GM18505 (cell line): ENCODE data around the gene CEACAM4.

Experiments
- ATAC-seq: cut with Tn5 transposase; IDR thresholded peaks from one replicate; pipeline ENCODE4 v1.9.1; 2021; ENCODE audit not compliant: unreplicated experiment
- POLR2A ChIP-seq: IDR thresholded peaks from 4 replicates; pipeline ENCODE4 v1.6.1; 2011; ENCODE audit warnings: borderline replicate concordance; ENCODE audit not compliant: insufficient read depth, insufficient read length; ENCODE audit errors: extremely low read depth

Gene CEACAM4

GRCh38 chr19:41604831-41605230 is 22.0 kb downstream of the CEACAM4 start:
- ATAC-seq, result no peak
- no peak for TF ChIP-seq POLR2A

DNA sequence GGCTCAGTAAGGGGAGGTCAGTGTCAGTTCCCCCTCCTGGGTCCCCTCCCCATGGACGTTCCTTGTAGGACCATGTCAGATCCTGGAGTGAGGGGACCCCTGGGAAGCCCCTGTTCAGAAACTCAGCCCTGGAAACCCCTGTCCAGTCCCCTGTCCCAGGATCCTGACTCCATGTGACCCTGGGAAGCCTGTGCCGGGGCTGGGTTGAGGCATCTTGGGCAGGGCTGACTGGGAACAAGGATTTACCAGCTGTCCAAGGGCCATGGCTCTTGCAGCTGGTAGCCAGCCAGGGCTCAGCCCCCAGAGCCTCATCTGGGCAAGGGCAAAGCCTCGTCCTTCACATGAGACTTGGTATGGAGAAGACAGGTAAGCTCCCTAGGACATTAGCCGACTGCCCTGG is 25.1 kb downstream of the CEACAM4 start:
- no peak for TF ChIP-seq POLR2A
- no peak for ATAC-seq

- no peak for TF ChIP-seq POLR2A
- ATAC-seq, result no peak
Measured at GRCh38 chr19:41599175-41599966, 27.5 kb downstream of the CEACAM4 start.

GRCh38 chr19:41597600-41598041 is 29.3 kb downstream of the CEACAM4 start:
- peak; percentile 56 for ATAC-seq
- no peak for TF ChIP-seq POLR2A

DNA sequence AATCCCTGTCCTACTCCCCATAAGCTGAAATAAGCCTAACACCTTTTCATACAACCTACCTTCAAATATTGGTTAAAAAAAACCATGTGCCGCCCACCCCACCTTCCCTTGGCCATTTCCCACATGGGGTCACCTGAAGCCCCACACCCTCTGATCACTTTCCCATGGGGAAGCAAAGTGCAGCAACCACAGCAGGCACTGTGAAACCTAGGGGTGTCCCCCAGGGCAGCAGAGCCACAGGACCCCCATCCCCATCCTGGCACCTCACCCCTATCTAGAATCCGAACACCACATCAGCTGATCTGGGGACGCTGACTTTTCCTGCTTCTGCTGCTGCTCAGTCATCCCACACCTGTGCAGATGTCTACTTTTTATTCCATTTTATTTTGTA is 31.0 kb downstream of the CEACAM4 start:
- TF ChIP-seq POLR2A, result no peak
- ATAC-seq, result no peak

GRCh38 chr19:41595258-41595889 is 31.5 kb downstream of the CEACAM4 start:
- TF ChIP-seq POLR2A, result no peak
- ATAC-seq, result peak; percentile 46

DNA sequence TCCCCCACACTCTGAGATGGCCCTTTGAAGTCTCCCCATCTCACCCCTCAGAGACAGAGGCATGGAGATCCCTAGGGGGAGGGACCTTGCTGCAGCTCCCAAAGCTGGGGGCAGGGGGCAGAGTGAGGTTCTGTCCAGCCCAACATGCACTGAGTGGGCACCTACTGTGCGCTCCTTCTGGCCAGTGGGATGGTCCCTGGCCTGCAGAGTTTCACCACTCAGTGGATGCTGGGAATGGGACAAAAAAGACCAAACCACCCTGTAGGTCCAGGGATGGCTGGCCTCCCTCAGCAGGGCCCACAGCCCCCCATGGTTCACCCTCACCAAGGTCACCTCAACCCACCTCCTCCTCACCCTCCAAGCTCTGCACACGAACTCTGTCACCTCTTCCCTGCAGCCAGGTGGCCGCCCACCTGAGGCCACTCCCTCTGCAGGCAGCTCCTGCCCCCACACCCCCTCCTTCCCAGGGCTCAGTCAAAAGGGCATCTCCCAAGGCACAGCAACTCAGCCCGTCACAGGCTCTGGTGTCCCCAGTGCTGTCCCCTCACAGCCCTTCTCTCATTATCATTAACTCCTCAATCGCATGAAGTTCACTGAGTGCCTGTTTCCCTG is 34.8 kb downstream of the CEACAM4 start:
- ATAC-seq, result no peak
- no peak for TF ChIP-seq POLR2A

DNA sequence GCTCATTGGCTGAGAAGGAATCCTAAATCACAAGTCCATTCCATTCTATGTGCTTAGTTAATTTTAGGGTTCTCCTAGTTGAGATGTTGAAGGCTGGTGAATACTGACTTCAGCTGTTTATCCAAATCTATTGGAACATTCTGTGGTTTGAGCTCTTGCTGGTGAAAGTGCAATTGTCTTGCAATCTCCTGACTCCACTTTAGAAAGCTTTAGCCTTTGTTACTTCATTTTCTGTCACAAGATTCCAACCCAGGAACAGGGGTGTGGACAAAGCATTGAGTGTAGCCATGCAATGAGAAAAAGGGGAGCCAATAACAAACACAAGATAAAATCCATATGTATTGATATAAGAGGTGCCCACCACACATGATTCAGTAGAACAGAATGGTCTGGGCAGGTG is 35.9 kb downstream of the CEACAM4 start:
- no peak for TF ChIP-seq POLR2A
- no peak for ATAC-seq

GRCh38 chr19:41589371-41589770 is 37.5 kb downstream of the CEACAM4 start:
- TF ChIP-seq POLR2A, result no peak
- no peak for ATAC-seq

- TF ChIP-seq POLR2A, result no peak
- ATAC-seq, result no peak
Measured at GRCh38 chr19:41588497-41589209, 38.2 kb downstream of the CEACAM4 start.

DNA sequence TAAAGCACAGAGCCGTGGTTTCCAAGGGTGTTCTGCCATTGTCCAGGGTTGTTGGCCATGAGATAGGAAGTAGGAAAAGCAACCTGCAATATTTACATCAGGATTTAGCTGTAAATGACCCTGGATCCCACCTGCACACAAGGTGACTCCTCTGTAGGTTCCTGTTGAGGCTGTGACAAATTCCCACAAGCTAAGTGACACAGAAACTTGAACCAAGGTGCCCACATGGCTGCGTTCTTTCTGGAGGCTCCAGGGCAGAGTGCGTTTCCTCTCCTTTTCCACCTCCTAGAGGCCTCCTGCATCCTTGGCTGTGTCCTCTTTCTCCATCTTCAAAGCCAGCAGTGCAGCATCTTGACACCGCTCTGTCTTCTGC is 39.0 kb downstream of the CEACAM4 start:
- TF ChIP-seq POLR2A, result no peak
- ATAC-seq, result no peak

- no peak for ATAC-seq
- no peak for TF ChIP-seq POLR2A
Measured at GRCh38 chr19:41587101-41587837, 39.6 kb downstream of the CEACAM4 start.

- ATAC-seq, result no peak
- no peak for TF ChIP-seq POLR2A
Measured at GRCh38 chr19:41586064-41586463, 40.8 kb downstream of the CEACAM4 start.
